ENCODE results near the gene TTYH1. TPM values are rescaled to one million over a fixed set of nuclear protein-coding genes. Genes with fewer than 3 reads are reported as not detected.

The TTYH1 gene
- total and polyA plus RNA-seq, 9 of the 15 experiments (the other 6 are each of a cell fraction or from before 2014, with no cell fraction given), result 0.08 TPM; not detected in 8

GRCh38 chr19:54464630-54465425 is 49.6 kb downstream of the TTYH1 start (continued):
- TF ChIP-seq TAF1 (IDR thresholded peaks at IDR 0.05; ENCODE audit: control insufficient read depth, extremely low read depth, insufficient read depth, low read length, severe bottlenecking) (peak; percentile 67), HDAC8 (tag; IDR thresholded peaks at IDR 0.05) (no peak), STAT5A (IDR thresholded peaks at IDR 0.05; ENCODE audit: borderline replicate concordance, low read length) (no peak), NUFIP1 (IDR thresholded peaks at IDR 0.05; ENCODE audit: partially characterized antibody) (no peak), ELK1 (CRISPR knock-in tag; IDR thresholded peaks at IDR 0.05) (no peak), ETS2 (tag; IDR thresholded peaks at IDR 0.05; ENCODE audit: borderline replicate concordance, poor library complexity, severe bottlenecking) (no peak), ERF (CRISPR knock-in tag; IDR thresholded peaks at IDR 0.05) (peak; percentile 88), MECOM (CRISPR knock-in tag; IDR thresholded peaks at IDR 0.05) (no peak), ZNF444 (CRISPR knock-in tag; IDR thresholded peaks at IDR 0.05) (no peak), YBX1 (IDR thresholded peaks at IDR 0.05) (no peak), CBFA2T3 (IDR thresholded peaks at IDR 0.05) (no peak), KLF1 (tag; IDR thresholded peaks at IDR 0.05) (peak; percentile 73), ZNF639 (CRISPR knock-in tag; conservative IDR thresholded peaks at IDR 0.05 in 1 of 2, IDR thresholded peaks at IDR 0.05 in 1 of 2) (no peak; a peak in 1 of 4 replicates), ZNF431 (CRISPR knock-in tag; IDR thresholded peaks at IDR 0.05) (no peak), POLR3A (IDR thresholded peaks at IDR 0.05; ENCODE audit: borderline replicate concordance, extremely low read depth, insufficient read depth, insufficient read length) (no peak), SAP30 (IDR thresholded peaks at IDR 0.05; ENCODE audit: borderline replicate concordance, insufficient read depth, low read depth, low read length, poor library complexity, severe bottlenecking) (no peak), FUS (optimal IDR thresholded peaks at IDR 0.05; ENCODE audit: low read depth, low read length) (no peak), CBX2 (IDR thresholded peaks at IDR 0.05; ENCODE audit: insufficient read depth, low read length, poor library complexity, severe bottlenecking) (no peak)
- TF ChIP-seq, protein P1, sequence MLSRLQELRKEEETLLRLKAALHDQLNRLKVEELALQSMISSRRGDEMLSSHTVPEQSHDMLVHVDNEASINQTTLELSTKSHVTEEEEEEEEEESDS (CRISPR knock-in tag; IDR thresholded peaks at IDR 0.05), result no peak
- TF ChIP-seq, protein P2, sequence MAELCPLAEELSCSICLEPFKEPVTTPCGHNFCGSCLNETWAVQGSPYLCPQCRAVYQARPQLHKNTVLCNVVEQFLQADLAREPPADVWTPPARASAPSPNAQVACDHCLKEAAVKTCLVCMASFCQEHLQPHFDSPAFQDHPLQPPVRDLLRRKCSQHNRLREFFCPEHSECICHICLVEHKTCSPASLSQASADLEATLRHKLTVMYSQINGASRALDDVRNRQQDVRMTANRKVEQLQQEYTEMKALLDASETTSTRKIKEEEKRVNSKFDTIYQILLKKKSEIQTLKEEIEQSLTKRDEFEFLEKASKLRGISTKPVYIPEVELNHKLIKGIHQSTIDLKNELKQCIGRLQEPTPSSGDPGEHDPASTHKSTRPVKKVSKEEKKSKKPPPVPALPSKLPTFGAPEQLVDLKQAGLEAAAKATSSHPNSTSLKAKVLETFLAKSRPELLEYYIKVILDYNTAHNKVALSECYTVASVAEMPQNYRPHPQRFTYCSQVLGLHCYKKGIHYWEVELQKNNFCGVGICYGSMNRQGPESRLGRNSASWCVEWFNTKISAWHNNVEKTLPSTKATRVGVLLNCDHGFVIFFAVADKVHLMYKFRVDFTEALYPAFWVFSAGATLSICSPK (IDR thresholded peaks at IDR 0.05; ENCODE audit: borderline replicate concordance), result no peak
- TF ChIP-seq, protein P3, sequence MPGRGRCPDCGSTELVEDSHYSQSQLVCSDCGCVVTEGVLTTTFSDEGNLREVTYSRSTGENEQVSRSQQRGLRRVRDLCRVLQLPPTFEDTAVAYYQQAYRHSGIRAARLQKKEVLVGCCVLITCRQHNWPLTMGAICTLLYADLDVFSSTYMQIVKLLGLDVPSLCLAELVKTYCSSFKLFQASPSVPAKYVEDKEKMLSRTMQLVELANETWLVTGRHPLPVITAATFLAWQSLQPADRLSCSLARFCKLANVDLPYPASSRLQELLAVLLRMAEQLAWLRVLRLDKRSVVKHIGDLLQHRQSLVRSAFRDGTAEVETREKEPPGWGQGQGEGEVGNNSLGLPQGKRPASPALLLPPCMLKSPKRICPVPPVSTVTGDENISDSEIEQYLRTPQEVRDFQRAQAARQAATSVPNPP (IDR thresholded peaks at IDR 0.05; ENCODE audit: borderline replicate concordance, insufficient read depth, insufficient read length), result no peak

Measured in K562 (cell line).